ENCODE data around the gene CPLX1.

- TF ChIP-seq CTCF (IDR thresholded peaks at IDR 0.05) (no peak), POLR2A (IDR thresholded peaks at IDR 0.05) (no peak)
Observed at GRCh38 chr4:792626-793092, 33.3 kb downstream of the CPLX1 start.
